Mesenteric fat pad (tissue), 1 donor: ENCODE results near the gene GALK1. TPM values are rescaled to one million over a fixed set of nuclear protein-coding genes. Genes with fewer than 3 reads are reported as not detected.

Source experiments
- DNase-seq: peaks from one replicate; pipeline ENCODE4 v3.0.0-alpha.2; 2020; ENCODE audit warnings: low spot score
- microRNA-seq: library from miRNA; unstranded; fragments of <30 nt; microRNA quantifications from one replicate; pipeline ENCODE4 v1.2.0, GENCODE V29; 2020; ENCODE audit warnings: borderline number of aligned reads
- total RNA-seq: library from RNA; stranded (reverse); fragmentation: NEBNext Ultra II Directional; extraction: Animal tissue kit (Norgen Biotek cat#: 25700); gene quantifications from one replicate; pipeline ENCODE4 v1.2.1, GENCODE V29; 2021
- donor health status: DM: yes; HTN: yes; CAD: no.

Gene GALK1
- total RNA-seq, 1 donor from 2014 or later: 26.4 TPM

GRCh38 chr17:75729351-75729750 lies 35.6 kb downstream of the GALK1 start:
- no peak for DNase-seq

DNA sequence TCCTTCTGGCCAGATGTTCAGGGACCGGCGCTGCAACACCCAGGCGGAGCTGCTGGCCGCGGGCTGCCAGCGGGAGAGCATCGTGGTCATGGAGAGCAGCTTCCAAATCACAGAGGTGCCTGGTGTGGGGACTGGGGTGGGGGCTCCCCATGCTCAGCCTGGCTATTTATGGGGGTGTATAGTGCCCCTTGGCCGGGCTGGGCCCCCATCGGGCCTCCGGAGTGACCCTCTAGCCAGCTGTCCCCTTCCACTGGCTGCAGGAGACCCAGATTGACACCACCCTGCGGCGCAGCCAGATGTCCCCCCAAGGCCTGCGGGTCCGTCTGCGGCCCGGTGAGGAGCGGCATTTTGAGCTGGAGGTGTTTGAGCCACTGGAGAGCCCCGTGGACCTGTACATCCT lies 37.6 kb downstream of the GALK1 start:
- no peak for DNase-seq

GRCh38 chr17:75725504-75725903 lies 39.5 kb downstream of the GALK1 start:
- DNase-seq: no peak

DNA sequence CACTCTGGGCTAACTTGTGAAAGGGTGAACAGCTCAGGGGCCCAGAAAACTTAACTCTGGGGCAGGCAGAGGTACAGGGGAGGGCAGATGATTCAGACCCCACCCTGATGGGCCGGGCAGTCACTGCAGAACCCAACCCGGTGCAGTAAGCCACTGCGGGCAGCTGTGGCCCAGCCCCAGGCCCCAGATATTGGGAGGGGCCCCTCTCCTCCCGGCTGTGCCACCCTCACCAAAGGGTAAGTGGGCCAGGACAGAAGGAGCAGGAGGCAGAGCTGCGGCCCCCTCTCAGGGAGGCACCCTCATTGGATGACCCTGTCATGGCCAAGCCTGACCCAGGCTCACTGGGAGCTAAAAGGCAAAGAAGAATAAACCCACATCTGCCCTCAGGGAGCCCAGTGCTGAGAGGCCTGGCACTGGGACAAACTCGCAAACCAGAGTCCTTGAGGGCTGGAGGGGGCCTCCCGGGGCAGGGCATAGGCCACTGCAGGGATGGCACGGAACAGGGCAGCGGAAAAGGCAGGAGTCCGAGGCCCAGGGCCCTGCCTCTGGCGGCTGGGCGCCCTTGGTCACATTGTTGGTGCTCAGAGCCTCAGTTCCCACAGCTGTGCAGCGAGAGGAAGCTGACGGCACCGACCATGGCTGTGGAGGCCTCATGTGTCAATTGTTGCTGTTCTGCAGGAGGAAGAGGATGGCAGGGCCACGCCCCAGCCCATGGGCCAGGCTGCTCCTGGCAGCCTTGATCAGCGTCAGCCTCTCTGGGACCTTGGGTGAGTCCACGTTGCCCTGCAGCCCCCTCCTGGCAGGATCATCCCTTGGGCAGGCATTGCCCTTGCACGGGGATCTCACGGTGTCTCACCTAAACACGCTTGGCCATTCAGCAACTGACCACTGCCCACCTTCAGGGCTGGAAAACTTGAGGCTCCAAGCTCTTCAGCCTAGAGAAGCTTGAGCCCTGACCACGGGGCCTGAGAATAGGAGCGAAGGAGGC lies 40.7 kb downstream of the GALK1 start:
- no peak for DNase-seq

- DNase-seq: no peak
These were observed 41.6 kb downstream of the GALK1 start for GRCh38 chr17:75723171-75723930.

- no peak for DNase-seq
These were observed 42.4 kb downstream of the GALK1 start for GRCh38 chr17:75722542-75723095.

GRCh38 chr17:75722076-75722475 lies 42.9 kb downstream of the GALK1 start:
- no peak for DNase-seq

- no peak for DNase-seq
These were observed 43.5 kb downstream of the GALK1 start for GRCh38 chr17:75721463-75722011.

DNA sequence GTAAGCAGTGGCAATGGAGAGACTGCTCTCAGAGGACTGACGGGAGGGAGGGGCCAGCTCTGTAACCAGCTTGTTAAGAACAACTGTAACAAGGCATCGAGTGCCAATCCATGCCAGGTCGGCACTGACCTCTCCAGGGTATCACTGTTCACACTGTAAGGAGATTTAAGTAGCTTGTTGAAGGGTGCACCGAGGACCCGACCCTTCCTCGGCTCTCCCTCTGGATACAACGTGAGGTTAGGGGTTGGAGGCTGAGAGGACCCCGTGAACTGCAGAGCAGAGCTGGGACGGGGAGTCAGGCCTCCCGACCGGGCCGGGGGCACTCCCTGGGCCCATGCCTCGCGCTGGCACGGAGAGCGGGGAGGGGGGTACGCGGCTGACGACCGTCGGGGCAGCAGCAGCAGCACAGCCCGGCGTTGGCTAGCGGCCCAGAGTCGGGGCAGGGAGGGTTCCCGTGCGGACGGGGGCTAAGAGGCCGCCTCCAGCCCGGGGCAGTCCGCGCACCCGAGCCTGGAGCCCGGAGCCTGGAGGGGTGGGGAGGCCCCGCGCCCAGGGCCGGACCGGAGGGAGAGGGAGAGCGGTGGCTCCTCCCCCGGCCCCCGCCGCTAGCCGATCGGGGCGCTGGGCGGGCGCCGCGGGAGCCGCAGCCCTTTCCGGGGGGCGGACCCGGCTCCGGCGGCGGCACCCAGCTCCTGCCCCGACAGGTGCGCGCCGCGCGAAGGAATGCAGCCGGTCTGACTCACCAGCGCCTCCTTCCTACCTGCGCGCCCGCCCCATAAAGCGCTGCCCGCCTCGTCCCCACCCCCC lies 44.1 kb downstream of the GALK1 start, which contains the start of gene ITGB4:
ITGB4 (plus strand) TSS at position 804 of the 807 bp plus-strand sequence. CDS start 3,245 bp downstream, outside the sequence.
- no peak for DNase-seq

- DNase-seq: no peak
These were observed 45.3 kb downstream of the GALK1 start for GRCh38 chr17:75719732-75720131.

DNA sequence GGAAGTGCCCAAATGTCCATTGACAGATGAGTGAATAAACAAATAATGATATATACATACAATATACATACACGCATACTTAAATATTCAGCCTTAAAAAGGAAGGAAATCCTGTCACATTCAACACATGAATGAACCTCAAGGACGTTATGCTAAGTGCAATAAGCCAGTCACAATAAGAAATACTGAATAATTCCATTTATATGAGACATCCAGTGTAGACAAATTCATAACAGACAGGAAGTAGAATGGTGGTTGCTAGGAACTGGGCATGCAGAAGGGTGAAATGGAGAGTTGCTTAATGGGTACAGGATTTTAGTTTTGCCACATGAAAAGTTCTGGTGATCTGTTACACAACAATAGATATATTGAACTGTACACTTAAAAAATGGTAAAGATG lies 52.5 kb downstream of the GALK1 start:
- DNase-seq: no peak

Small RNA genes lying within 50 kb of the gene (microRNA-seq; reads per million reads assigned to microRNA genes)
- gene MIR4738: not detected

Other genes with a start within 250 kb of the GALK1 start
- 72.8 TPM for gene CASKIN2, start 249.7 kb downstream of the GALK1 start, total RNA-seq
- gene TSEN54, start 248.7 kb downstream of the GALK1 start, total RNA-seq: 13.7 TPM
- gene LLGL2, start 239.5 kb downstream of the GALK1 start, total RNA-seq: 8.2 TPM
- 110 TPM for gene MYO15B, start 177.4 kb downstream of the GALK1 start, total RNA-seq
- gene SMIM5, start 131.8 kb downstream of the GALK1 start, total RNA-seq: 0.42 TPM
- 12.7 TPM for gene RECQL5, start 98.0 kb downstream of the GALK1 start, total RNA-seq
- 86.0 TPM for gene SAP30BP, start 97.9 kb downstream of the GALK1 start, total RNA-seq
- 13.9 TPM for gene ITGB4, start 43.7 kb downstream of the GALK1 start, total RNA-seq
- 24.6 TPM for gene UNK, start 19.6 kb upstream of the GALK1 start, total RNA-seq
- 12.8 TPM for gene UNC13D, start 79.2 kb upstream of the GALK1 start, total RNA-seq
- gene WBP2, start 90.1 kb upstream of the GALK1 start, total RNA-seq: 125 TPM
- 35.7 TPM for gene TRIM47, start 113.4 kb upstream of the GALK1 start, total RNA-seq
- 20.9 TPM for gene TRIM65, start 131.8 kb upstream of the GALK1 start, total RNA-seq
- gene MRPL38, start 139.7 kb upstream of the GALK1 start, total RNA-seq: 70.8 TPM
- 5.5 TPM for gene FBF1, start 175.8 kb upstream of the GALK1 start, total RNA-seq
- gene ACOX1, start 214.0 kb upstream of the GALK1 start, total RNA-seq: 148 TPM
- 17.7 TPM for gene TEN1, start 214.0 kb upstream of the GALK1 start, total RNA-seq
- 4.3 TPM for gene CDK3, start 235.7 kb upstream of the GALK1 start, total RNA-seq